ENCODE measurements around the gene LMF1. TPM values are rescaled to one million over a fixed set of nuclear protein-coding genes. Genes with fewer than 3 reads are reported as not detected.
A peak's percentile ranks its signal among the peaks of the same experiment; 100 is the strongest.

LMF1 gene
- total and polyA plus RNA-seq, 4 donors: 8.8 to 75.0 (median 28.3) TPM

DNA sequence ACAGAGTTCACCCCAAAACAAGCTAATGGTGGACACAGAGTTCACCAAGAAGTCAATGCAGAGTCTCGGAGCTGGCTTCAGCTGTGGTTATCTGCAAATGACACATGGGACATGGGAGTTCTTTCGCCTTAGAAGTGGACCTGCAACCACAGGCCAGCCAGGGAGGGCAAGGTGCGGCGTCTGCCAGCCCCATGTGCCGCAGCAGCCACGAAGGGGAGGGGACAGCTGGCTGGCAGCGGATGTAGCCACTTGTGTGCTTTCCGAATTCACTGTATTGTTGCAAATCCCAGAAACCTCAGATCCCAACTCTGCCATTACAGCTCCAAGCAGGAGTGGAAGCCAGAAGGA lies 24.8 kb downstream of the LMF1 start:
- no peaks in the 10 kb centered on the region for H3K4me1 ChIP-seq (ENCODE audit: control insufficient read depth in 1 of 2, insufficient read depth in 2 of 2, low read length in 2 of 2)
- H3K27ac ChIP-seq (ENCODE audit: low read depth in 1 of 2, low read length in 2 of 2): no peak overlapping the region
- DNase-seq (peak in 1 of 2 donors; percentile 20), ATAC-seq (ENCODE audit: low FRiP score) (no peak)
- H3K27me3 ChIP-seq (ENCODE audit: control insufficient read depth in 1 of 2, insufficient read depth in 2 of 2, low read length in 1 of 2): no peaks in the 10 kb centered on the region
- intact Hi-C loops (cut with DNase I): no loop called here
- 71 to 96% methylated on average over 8 of the region's 8 CpGs for WGBS, 2 donors
- H3K4me3 ChIP-seq (ENCODE audit: low read length in 2 of 2): no peak overlapping the region
- H3K36me3 ChIP-seq (ENCODE audit: control insufficient read depth in 1 of 2, insufficient read depth in 2 of 2, low read length in 1 of 2): no peaks in the 10 kb centered on the region
- H3K9me3 ChIP-seq (ENCODE audit: control insufficient read depth, low read length): no peaks in the 10 kb centered on the region

DNA sequence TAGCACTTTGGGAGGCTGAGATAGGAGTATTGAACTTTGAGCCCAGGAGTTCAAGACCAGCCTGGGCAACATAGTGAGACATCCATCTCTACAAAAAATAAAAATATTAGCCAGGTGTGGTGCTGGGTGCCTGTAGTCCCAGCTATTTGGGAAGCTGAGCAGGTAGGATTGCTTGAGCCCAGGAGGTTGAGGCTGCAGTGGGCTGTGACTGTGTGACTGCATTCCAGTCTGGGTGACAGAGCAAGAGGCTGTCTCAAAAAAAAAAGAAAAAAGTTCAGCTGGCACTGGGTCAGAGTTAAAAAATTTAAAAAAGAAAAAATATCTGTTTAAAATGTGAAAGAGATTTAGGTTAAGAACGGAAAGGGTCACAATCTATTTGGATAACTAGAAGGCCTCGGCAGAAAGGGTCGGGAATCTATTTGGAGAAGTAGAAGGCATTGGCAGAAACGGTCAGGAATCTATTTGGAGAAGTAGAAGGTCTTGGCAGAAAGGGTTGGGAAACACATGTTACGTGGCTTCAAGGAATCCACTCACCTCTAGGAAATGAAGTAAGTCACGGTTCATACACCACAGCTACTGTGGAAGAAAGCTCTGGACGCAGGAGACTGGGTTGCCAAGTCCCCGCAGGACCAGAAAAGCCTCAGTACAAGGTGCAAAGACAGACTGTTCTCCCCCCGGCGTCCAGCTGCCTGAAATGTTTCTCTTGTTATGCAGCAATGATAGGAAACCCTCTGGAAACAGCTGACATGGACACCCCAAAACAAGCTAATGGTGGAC lies 25.3 kb downstream of the LMF1 start:
- Histone ChIP-seq H3K4me3 (ENCODE audit: low read length in 2 of 2) (no peak overlapping the region), H3K27me3 (ENCODE audit: control insufficient read depth in 1 of 2, insufficient read depth in 2 of 2, low read length in 1 of 2) (no peaks in the 10 kb centered on the region), H3K4me1 (ENCODE audit: control insufficient read depth in 1 of 2, insufficient read depth in 2 of 2, low read length in 2 of 2) (no peaks in the 10 kb centered on the region), H3K36me3 (ENCODE audit: control insufficient read depth in 1 of 2, insufficient read depth in 2 of 2, low read length in 1 of 2) (no peaks in the 10 kb centered on the region), H3K27ac (ENCODE audit: low read depth in 1 of 2, low read length in 2 of 2) (no peak overlapping the region), H3K9me3 (ENCODE audit: control insufficient read depth, low read length) (no peaks in the 10 kb centered on the region)
- WGBS, 2 donors: 53 to 86% methylated on average over 10 of the region's 10 CpGs
- intact Hi-C loops (cut with DNase I): no loop called here
- DNase-seq (peak in 1 of 2 donors; percentile 42), ATAC-seq (ENCODE audit: low FRiP score) (no peak)

DNA sequence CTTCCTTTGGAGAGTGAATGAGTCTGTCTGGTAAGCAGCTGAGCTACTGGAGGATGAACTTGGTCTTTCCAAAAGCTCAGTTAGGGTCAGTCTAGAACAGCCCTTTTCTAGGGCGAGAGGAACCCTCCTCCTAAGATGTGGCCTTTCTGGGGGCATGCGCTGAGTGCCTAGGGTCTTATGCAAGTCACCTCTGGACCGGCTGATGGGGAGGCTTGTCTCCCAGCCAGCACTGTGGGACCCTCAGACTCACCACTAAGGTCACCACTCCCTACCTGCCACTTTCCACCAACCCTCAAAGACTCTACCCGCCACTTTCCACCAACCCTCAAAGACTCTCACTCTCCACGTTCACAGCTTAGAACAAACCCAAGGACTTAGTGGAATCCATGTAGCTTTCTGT lies 26.8 kb downstream of the LMF1 start:
- H3K36me3 ChIP-seq (ENCODE audit: control insufficient read depth in 1 of 2, insufficient read depth in 2 of 2, low read length in 1 of 2): no peaks in the 10 kb centered on the region
- H3K9me3 ChIP-seq (ENCODE audit: control insufficient read depth, low read length): no peaks in the 10 kb centered on the region
- ATAC-seq (ENCODE audit: low FRiP score) (no peak), DNase-seq (peak in 1 of 2 donors; percentile 64)
- H3K27me3 ChIP-seq (ENCODE audit: control insufficient read depth in 1 of 2, insufficient read depth in 2 of 2, low read length in 1 of 2): no peaks in the 10 kb centered on the region
- no peak overlapping the region for H3K4me3 ChIP-seq (ENCODE audit: low read length in 2 of 2)
- no peak overlapping the region for H3K27ac ChIP-seq (ENCODE audit: low read depth in 1 of 2, low read length in 2 of 2)
- WGBS, 2 donors: 97 to 99% methylated on average over 5 of the region's 5 CpGs
- no peaks in the 10 kb centered on the region for H3K4me1 ChIP-seq (ENCODE audit: control insufficient read depth in 1 of 2, insufficient read depth in 2 of 2, low read length in 2 of 2)
- intact Hi-C loops (cut with DNase I): no loop called here

DNA sequence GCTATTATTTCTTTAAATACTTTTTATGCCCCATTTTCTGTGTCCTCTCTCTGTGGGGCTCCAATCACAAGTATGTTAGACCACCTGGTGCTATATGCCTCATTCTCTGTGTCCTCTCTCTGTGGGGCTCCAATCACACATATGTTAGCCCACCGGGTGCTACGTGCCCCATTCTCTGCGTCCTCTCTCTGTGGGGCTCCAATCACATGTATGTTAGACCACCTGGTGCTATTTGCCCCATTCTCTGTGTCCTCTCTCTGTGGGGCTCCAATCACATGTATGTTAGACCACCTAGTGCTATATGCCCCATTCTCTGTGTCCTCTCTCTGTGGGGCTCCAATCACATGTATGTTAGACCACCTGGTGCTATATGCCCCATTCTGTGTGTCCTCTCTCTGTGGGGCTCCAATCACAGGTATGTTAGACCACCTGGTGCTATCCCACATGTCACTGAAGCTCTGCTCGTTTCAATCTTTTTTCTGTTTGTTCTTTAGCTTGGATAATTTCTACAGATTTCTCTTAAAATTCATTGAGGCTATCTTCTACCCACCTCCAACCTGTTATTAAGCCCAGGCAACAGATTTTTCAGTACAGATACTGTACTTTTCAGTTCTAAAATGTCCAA lies 28.2 kb downstream of the LMF1 start:
- no peak overlapping the region for H3K4me3 ChIP-seq (ENCODE audit: low read length in 2 of 2)
- H3K9me3 ChIP-seq (ENCODE audit: control insufficient read depth, low read length): no peaks in the 10 kb centered on the region
- no peak overlapping the region for H3K27ac ChIP-seq (ENCODE audit: low read depth in 1 of 2, low read length in 2 of 2)
- no peaks in the 10 kb centered on the region for H3K4me1 ChIP-seq (ENCODE audit: control insufficient read depth in 1 of 2, insufficient read depth in 2 of 2, low read length in 2 of 2)
- intact Hi-C loops (cut with DNase I): no loop called here
- no peaks in the 10 kb centered on the region for H3K27me3 ChIP-seq (ENCODE audit: control insufficient read depth in 1 of 2, insufficient read depth in 2 of 2, low read length in 1 of 2)
- H3K36me3 ChIP-seq (ENCODE audit: control insufficient read depth in 1 of 2, insufficient read depth in 2 of 2, low read length in 1 of 2): no peaks in the 10 kb centered on the region
- ATAC-seq (ENCODE audit: low FRiP score): no peak
- DNase-seq: no peak
- 91 to 95% methylated on average over 4 of the region's 4 CpGs for WGBS, 2 donors

DNA sequence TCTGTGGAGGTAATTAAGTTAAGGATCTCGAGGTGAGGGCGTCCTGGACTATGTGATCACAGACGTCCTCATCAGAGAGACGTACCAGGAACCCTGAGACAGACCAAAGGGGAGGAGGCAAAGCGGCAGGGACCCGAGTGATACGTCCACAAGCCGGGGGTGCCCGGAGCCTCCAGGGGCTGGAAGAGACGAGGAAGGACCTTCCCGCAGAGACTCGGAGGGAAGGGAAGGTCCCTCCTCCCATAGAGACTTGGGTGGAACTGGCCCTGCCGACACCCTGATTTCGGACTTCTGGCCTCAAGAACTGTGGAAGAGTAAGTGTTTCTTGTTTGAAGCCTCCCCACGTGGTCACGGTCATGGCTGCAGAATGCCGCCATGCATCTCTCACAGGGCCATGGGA lies 30.8 kb downstream of the LMF1 start:
- no peaks in the 10 kb centered on the region for H3K36me3 ChIP-seq (ENCODE audit: control insufficient read depth in 1 of 2, insufficient read depth in 2 of 2, low read length in 1 of 2)
- no peak overlapping the region for H3K27ac ChIP-seq (ENCODE audit: low read depth in 1 of 2, low read length in 2 of 2)
- H3K9me3 ChIP-seq (ENCODE audit: control insufficient read depth, low read length): no peaks in the 10 kb centered on the region
- ATAC-seq (ENCODE audit: low FRiP score) (no peak), DNase-seq (peak in 1 of 2 donors; percentile 61)
- no peaks in the 10 kb centered on the region for H3K27me3 ChIP-seq (ENCODE audit: control insufficient read depth in 1 of 2, insufficient read depth in 2 of 2, low read length in 1 of 2)
- WGBS, 2 donors: 92 to 94% methylated on average over 17 of the region's 17 CpGs
- intact Hi-C loops (cut with DNase I): no loop called here
- no peak overlapping the region for H3K4me3 ChIP-seq (ENCODE audit: low read length in 2 of 2)
- no peaks in the 10 kb centered on the region for H3K4me1 ChIP-seq (ENCODE audit: control insufficient read depth in 1 of 2, insufficient read depth in 2 of 2, low read length in 2 of 2)

DNA sequence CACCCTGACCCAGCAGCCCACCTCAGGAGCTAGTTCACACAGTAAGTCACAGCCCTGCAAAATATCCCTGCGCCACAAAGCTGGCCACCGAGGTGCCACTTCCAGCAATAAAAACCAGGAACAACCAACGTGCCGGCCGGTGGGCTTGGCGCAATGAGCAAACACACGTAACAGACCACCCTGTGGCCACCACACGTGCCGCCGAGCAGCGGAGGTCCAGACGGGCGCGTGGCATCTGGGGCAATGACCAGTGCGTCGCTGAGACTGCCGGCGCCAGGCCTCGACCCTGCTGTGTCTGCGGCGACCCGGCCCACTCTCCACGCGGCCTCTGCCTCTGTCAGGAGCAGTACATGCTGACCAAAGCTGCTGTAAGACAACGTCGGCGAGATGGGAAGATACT lies 31.5 kb downstream of the LMF1 start:
- H3K4me3 ChIP-seq (ENCODE audit: low read length in 2 of 2): no peak overlapping the region
- 93 to 95% methylated on average over 27 of the region's 27 CpGs for WGBS, 2 donors
- DNase-seq (peak in 1 of 2 donors; percentile 67), ATAC-seq (ENCODE audit: low FRiP score) (no peak)
- H3K9me3 ChIP-seq (ENCODE audit: control insufficient read depth, low read length): no peaks in the 10 kb centered on the region
- H3K36me3 ChIP-seq (ENCODE audit: control insufficient read depth in 1 of 2, insufficient read depth in 2 of 2, low read length in 1 of 2): no peaks in the 10 kb centered on the region
- H3K27me3 ChIP-seq (ENCODE audit: control insufficient read depth in 1 of 2, insufficient read depth in 2 of 2, low read length in 1 of 2): no peaks in the 10 kb centered on the region
- H3K4me1 ChIP-seq (ENCODE audit: control insufficient read depth in 1 of 2, insufficient read depth in 2 of 2, low read length in 2 of 2): no peaks in the 10 kb centered on the region
- no peak overlapping the region for H3K27ac ChIP-seq (ENCODE audit: low read depth in 1 of 2, low read length in 2 of 2)
- intact Hi-C loops (cut with DNase I): no loop called here

DNA sequence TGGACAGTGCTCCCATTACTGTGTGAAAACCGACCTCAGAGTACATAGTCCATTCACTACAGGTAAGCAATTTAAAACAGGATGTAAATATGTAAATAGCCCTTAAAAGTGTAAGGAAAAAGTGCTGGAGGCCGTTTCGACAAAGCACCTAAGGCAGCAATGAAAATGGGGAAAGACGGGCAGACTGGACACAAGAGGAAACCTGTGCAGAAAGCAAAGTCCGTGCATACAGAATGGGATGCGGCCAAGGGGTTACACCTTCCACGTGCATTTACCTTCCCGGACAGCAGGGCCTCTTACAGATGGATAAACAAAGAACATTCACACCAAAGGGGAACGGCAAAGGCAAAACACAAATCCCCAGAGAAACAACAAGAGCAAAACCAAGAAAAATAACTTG lies 32.0 kb downstream of the LMF1 start:
- intact Hi-C loops (cut with DNase I): no loop called here
- Histone ChIP-seq H3K4me1 (ENCODE audit: control insufficient read depth in 1 of 2, insufficient read depth in 2 of 2, low read length in 2 of 2) (no peaks in the 10 kb centered on the region), H3K9me3 (ENCODE audit: control insufficient read depth, low read length) (no peaks in the 10 kb centered on the region), H3K27ac (ENCODE audit: low read depth in 1 of 2, low read length in 2 of 2) (no peak overlapping the region), H3K27me3 (ENCODE audit: control insufficient read depth in 1 of 2, insufficient read depth in 2 of 2, low read length in 1 of 2) (no peaks in the 10 kb centered on the region), H3K4me3 (ENCODE audit: low read length in 2 of 2) (no peak overlapping the region), H3K36me3 (ENCODE audit: control insufficient read depth in 1 of 2, insufficient read depth in 2 of 2, low read length in 1 of 2) (peaks cover 0 to 2% of the 10 kb centered on the region in 2 donors)
- ATAC-seq (ENCODE audit: low FRiP score) (no peak), DNase-seq (peak in 1 of 2 donors; percentile 3)
- WGBS, 2 donors: 80 to 90% methylated on average over 9 of the region's 9 CpGs

DNA sequence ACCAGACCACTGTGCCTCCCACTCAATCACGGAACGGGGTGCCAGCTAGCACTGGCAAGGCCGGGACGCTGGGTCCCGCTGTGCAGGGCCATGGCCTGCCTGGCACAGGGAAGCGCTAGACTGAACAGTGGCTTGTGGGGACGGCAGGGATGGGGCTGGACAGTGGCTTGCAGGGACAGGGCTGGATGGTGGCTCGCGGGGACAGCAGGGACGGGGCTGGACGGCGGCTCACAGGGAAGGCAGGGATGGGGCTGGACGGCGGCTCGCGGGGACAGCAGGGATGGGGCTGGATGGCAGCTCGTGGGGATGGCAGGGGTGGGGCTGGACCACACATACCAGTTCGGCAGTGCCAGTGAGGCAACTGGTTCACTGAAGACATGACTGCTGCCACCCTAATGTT lies 32.6 kb downstream of the LMF1 start:
- 88 to 92% methylated on average over 18 of the region's 18 CpGs for WGBS, 2 donors
- peaks cover 0 to 5% of the 10 kb centered on the region in 2 donors for H3K36me3 ChIP-seq (ENCODE audit: control insufficient read depth in 1 of 2, insufficient read depth in 2 of 2, low read length in 1 of 2)
- no peak for ATAC-seq (ENCODE audit: low FRiP score)
- H3K4me1 ChIP-seq (ENCODE audit: control insufficient read depth in 1 of 2, insufficient read depth in 2 of 2, low read length in 2 of 2): no peaks in the 10 kb centered on the region
- no peaks in the 10 kb centered on the region for H3K9me3 ChIP-seq (ENCODE audit: control insufficient read depth, low read length)
- no peaks in the 10 kb centered on the region for H3K27me3 ChIP-seq (ENCODE audit: control insufficient read depth in 1 of 2, insufficient read depth in 2 of 2, low read length in 1 of 2)
- peak in 1 of 2 donors; percentile 70 for DNase-seq
- H3K27ac ChIP-seq (ENCODE audit: low read depth in 1 of 2, low read length in 2 of 2): no peak overlapping the region
- no peak overlapping the region for H3K4me3 ChIP-seq (ENCODE audit: low read length in 2 of 2)
- intact Hi-C loops (cut with DNase I): no loop called here

DNA sequence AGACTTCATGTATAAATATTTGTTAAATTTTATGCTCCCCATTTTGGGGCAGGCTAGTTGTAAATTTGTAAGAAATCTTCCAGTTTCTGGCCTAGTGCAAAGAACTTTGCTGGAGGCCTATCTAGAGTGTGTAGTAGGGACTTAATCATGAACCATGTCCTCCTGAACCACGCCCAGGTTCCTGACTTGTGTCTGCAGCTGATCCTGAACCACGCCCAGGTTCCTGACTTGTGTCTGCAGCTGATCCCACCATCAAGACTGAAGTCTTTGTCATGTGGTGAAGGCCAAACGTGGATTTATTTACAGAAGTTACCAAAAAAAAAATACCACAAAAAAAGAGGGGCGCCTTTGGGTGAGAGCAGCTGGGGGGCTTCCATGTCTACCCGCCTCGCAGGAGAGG lies 33.1 kb downstream of the LMF1 start:
- intact Hi-C loops (cut with DNase I): no loop called here
- H3K4me1 ChIP-seq (ENCODE audit: control insufficient read depth in 1 of 2, insufficient read depth in 2 of 2, low read length in 2 of 2): no peaks in the 10 kb centered on the region
- peaks cover 0 to 5% of the 10 kb centered on the region in 2 donors for H3K36me3 ChIP-seq (ENCODE audit: control insufficient read depth in 1 of 2, insufficient read depth in 2 of 2, low read length in 1 of 2)
- no peaks in the 10 kb centered on the region for H3K27me3 ChIP-seq (ENCODE audit: control insufficient read depth in 1 of 2, insufficient read depth in 2 of 2, low read length in 1 of 2)
- DNase-seq: peak in 1 of 2 donors; percentile 14
- no peak overlapping the region for H3K4me3 ChIP-seq (ENCODE audit: low read length in 2 of 2)
- 81 to 93% methylated on average over 6 of the region's 6 CpGs for WGBS, 2 donors
- no peak overlapping the region for H3K27ac ChIP-seq (ENCODE audit: low read depth in 1 of 2, low read length in 2 of 2)
- no peak for ATAC-seq (ENCODE audit: low FRiP score)
- no peaks in the 10 kb centered on the region for H3K9me3 ChIP-seq (ENCODE audit: control insufficient read depth, low read length)

Measured in aorta (tissue), 5 donors.